DND-41 (cell line): ENCODE data around the gene CCDC81.

ENCODE experiments used
- ATAC-seq: fragments of 200-7000 bp; cut with Tn5 transposase; 3 replicates; pipeline ENCODE4 v1.9.1; 2021; ENCODE audit warnings: low read depth; ENCODE audit not compliant: insufficient read depth
- DNase-seq: peaks from one replicate; pipeline ENCODE4 v3.0.0-alpha.2; 2020
- H2AFZ ChIP-seq: 2 replicates; pipeline ENCODE4 v1.6.0; 2012; ENCODE audit warnings: low read depth, low read length
- H3K27ac ChIP-seq: 2 replicates; pipeline ENCODE4 v1.5.1; 2012; ENCODE audit warnings: low read length, inconsistent platforms
- H3K27me3 ChIP-seq: fragments of 200-600 bp; sonication (generic); 2 replicates; pipeline ENCODE4 v1.6.0; 2012; ENCODE audit warnings: low read length, mild to moderate bottlenecking, inconsistent platforms; ENCODE audit not compliant: insufficient read depth, poor library complexity
- H3K36me3 ChIP-seq: 2 replicates; pipeline ENCODE4 v1.5.1; 2012; ENCODE audit warnings: low read length, inconsistent platforms; ENCODE audit not compliant: insufficient read depth
- H3K4me1 ChIP-seq: 2 replicates; pipeline ENCODE4 v1.5.1; 2012; ENCODE audit warnings: mild to moderate bottlenecking, low read length; ENCODE audit not compliant: insufficient read depth
- H3K4me2 ChIP-seq: 2 replicates; pipeline ENCODE4 v1.6.0; 2012; ENCODE audit warnings: mild to moderate bottlenecking, moderate library complexity, low read length, inconsistent platforms; ENCODE audit not compliant: insufficient read depth
- H3K4me3 ChIP-seq, 2 experiments: fragments of 200-600 bp in 1 of 2; shearing (Covaris generic) in 1 of 2; 2 replicates each; pipeline ENCODE4 v1.5.1; 2012 to 2016; ENCODE audit warnings: inconsistent platforms in 2 of 2, low read length in 2 of 2, mild to moderate bottlenecking in 2 of 2, low read depth in 1 of 2, moderate library complexity in 1 of 2
- H3K79me2 ChIP-seq: 2 replicates; pipeline ENCODE4 v1.6.0; 2012; ENCODE audit warnings: low read length, inconsistent platforms; ENCODE audit not compliant: insufficient read depth
- H3K9ac ChIP-seq: 2 replicates; pipeline ENCODE4 v1.6.0; 2012; ENCODE audit warnings: low read depth, mild to moderate bottlenecking, inconsistent platforms, low read length, moderate library complexity
- H3K9me3 ChIP-seq: 2 replicates; pipeline ENCODE4 v1.5.1; 2012; ENCODE audit warnings: low read length, moderate library complexity, mild to moderate bottlenecking, inconsistent platforms; ENCODE audit not compliant: insufficient read depth, severe bottlenecking
- H4K20me1 ChIP-seq: 2 replicates; pipeline ENCODE4 v1.6.0; 2012; ENCODE audit warnings: low read length; ENCODE audit not compliant: insufficient read depth
- EZH2 ChIP-seq: IDR thresholded peaks from 3 replicates; pipeline ENCODE4 v1.6.1; 2012; ENCODE audit warnings: borderline replicate concordance, low read depth, mild to moderate bottlenecking, moderate library complexity, low read length, inconsistent platforms; ENCODE audit not compliant: severe bottlenecking
- TF ChIP-seq, protein P1 (sequence below): IDR thresholded peaks from 2 replicates; pipeline ENCODE4 v1.5.1; 2012; ENCODE audit warnings: borderline replicate concordance, low read length, moderate library complexity, mild to moderate bottlenecking; ENCODE audit not compliant: poor library complexity, severe bottlenecking; ENCODE audit errors: extremely low read depth

CCDC81 gene

GRCh38 chr11:86453290-86454030 is 78.8 kb downstream of the CCDC81 start:
- ATAC-seq = no peak
- H3K4me2 ChIP-seq = no peak overlapping the region

GRCh38 chr11:86456075-86456939 is 81.6 kb downstream of the CCDC81 start:
- peaks cover 4% of the 10 kb centered on the region for H3K27me3 ChIP-seq
- H3K27ac ChIP-seq = no peak overlapping the region
- ATAC-seq (peak; percentile 97), DNase-seq (peak; percentile 75)
- no peak for TF ChIP-seq EZH2
- TF ChIP-seq, protein P1, sequence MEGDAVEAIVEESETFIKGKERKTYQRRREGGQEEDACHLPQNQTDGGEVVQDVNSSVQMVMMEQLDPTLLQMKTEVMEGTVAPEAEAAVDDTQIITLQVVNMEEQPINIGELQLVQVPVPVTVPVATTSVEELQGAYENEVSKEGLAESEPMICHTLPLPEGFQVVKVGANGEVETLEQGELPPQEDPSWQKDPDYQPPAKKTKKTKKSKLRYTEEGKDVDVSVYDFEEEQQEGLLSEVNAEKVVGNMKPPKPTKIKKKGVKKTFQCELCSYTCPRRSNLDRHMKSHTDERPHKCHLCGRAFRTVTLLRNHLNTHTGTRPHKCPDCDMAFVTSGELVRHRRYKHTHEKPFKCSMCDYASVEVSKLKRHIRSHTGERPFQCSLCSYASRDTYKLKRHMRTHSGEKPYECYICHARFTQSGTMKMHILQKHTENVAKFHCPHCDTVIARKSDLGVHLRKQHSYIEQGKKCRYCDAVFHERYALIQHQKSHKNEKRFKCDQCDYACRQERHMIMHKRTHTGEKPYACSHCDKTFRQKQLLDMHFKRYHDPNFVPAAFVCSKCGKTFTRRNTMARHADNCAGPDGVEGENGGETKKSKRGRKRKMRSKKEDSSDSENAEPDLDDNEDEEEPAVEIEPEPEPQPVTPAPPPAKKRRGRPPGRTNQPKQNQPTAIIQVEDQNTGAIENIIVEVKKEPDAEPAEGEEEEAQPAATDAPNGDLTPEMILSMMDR = peak; percentile 93
- H3K79me2 ChIP-seq = no peaks in the 10 kb centered on the region
- H3K4me3 ChIP-seq = no peak overlapping the region
- no peaks in the 10 kb centered on the region for H3K4me1 ChIP-seq
- H2AFZ ChIP-seq = no peak overlapping the region
- no peak overlapping the region for H3K9ac ChIP-seq
- no peaks in the 10 kb centered on the region for H3K36me3 ChIP-seq
- H3K9me3 ChIP-seq = no peaks in the 10 kb centered on the region
- H4K20me1 ChIP-seq = 0 out of 2 replicates have a peak, but pooled peaks cover 3% of the 10 kb centered on the region
- H3K4me2 ChIP-seq = no peak overlapping the region

More at GRCh38 chr11:86453290-86454030, 78.8 kb downstream of the CCDC81 start:
- H3K4me3 ChIP-seq = no peak overlapping the region
- H3K27ac ChIP-seq = no peak overlapping the region
- no peaks in the 10 kb centered on the region for H3K36me3 ChIP-seq
- H3K9ac ChIP-seq = no peak overlapping the region
- H3K4me1 ChIP-seq = no peaks in the 10 kb centered on the region
- H3K79me2 ChIP-seq = no peaks in the 10 kb centered on the region
- TF ChIP-seq, protein P1 = peak; percentile 25
- TF ChIP-seq EZH2 = no peak
- peaks cover 4% of the 10 kb centered on the region for H3K27me3 ChIP-seq
- H2AFZ ChIP-seq = no peak overlapping the region
- H3K9me3 ChIP-seq = no peaks in the 10 kb centered on the region
- H4K20me1 ChIP-seq = 0 out of 2 replicates have a peak, but pooled peaks cover 3% of the 10 kb centered on the region
- no peak for DNase-seq

DNA sequence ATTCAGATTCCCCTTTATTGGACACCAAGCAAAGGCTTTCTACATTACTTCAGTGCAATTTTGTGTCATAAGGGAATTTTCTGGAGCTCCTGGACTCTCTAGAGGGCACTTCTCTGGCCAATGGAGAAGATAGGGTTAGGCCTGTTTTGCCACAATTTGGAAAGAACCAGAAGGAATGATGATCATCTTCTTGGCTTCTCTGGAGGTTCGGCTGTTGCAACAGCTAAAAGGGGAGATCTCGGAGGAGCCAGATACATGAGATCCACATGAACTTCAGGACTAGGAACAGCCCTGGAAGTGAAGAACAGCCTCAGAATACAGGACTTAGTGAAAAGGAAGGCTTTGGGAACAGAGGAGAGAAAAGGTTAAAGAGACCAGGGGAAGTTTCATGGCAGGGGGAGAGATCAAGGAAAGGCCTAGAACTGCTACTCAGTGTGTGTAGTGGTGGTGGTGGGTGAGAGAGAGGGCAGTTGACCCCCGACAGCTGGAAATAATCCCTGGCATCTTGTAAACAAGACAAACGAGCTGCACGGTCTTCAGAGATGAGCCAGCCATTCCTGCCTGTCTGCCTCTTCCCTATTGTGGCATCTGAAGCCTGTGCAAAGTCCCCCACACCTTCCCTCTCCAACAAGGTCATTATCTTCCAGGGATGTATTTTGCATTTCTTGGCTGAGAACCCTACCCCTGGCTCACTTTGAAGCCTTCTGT is 83.8 kb downstream of the CCDC81 start:
- H3K4me1 ChIP-seq = no peaks in the 10 kb centered on the region
- TF ChIP-seq EZH2 = no peak
- TF ChIP-seq, protein P1 = no peak
- H3K79me2 ChIP-seq = no peaks in the 10 kb centered on the region
- no peak overlapping the region for H3K4me3 ChIP-seq
- H3K4me2 ChIP-seq = no peak overlapping the region
- H3K9me3 ChIP-seq = no peaks in the 10 kb centered on the region
- no peaks in the 10 kb centered on the region for H3K36me3 ChIP-seq
- H3K9ac ChIP-seq = no peak overlapping the region
- H3K27ac ChIP-seq = no peak overlapping the region
- H3K27me3 ChIP-seq = peaks cover 4% of the 10 kb centered on the region
- 0 out of 2 replicates have a peak, but pooled peaks cover 3% of the 10 kb centered on the region for H4K20me1 ChIP-seq
- DNase-seq = no peak
- no peak for ATAC-seq
- H2AFZ ChIP-seq = no peak overlapping the region
